Loucy (cell line): ENCODE measurements around the gene TC2N.

Experiments
- CTCF ChIP-seq: fragments of 200-600 bp; sonication (generic); conservative IDR thresholded peaks from 2 replicates; pipeline ENCODE4 v1.5.1; 2014; ENCODE audit warnings: mild to moderate bottlenecking, antibody characterized with exemption, low read length
- EZH2phosphoT487 ChIP-seq: fragments of 200-600 bp; IDR thresholded peaks from 2 replicates; pipeline ENCODE4 v1.6.1; 2018; ENCODE audit warnings: antibody characterized with exemption, mild to moderate bottlenecking, moderate library complexity, borderline replicate concordance

- TF ChIP-seq EZH2phosphoT487 (no peak), CTCF (no peak)
Observed at GRCh38 chr14:91904956-91905645, 37.8 kb upstream of the TC2N start.
